ENCODE measurements around the gene UCHL3.

GRCh38 chr13:75617230-75617629, 67.6 kb downstream of the UCHL3 start:
- TF ChIP-seq CTCF (IDR thresholded peaks at IDR 0.05; ENCODE audit: low read length) (no peak), EZH2 (optimal IDR thresholded peaks at IDR 0.05; ENCODE audit: low read depth, low read length) (no peak), EZH2phosphoT487 (IDR thresholded peaks at IDR 0.05; ENCODE audit: low read length) (no peak)

Measured in MM.1S (cell line).